ENCODE data around the gene PKIG.

- TF ChIP-seq CTCF (IDR thresholded peaks at IDR 0.05; ENCODE audit: insufficient read depth, low read length, poor library complexity, severe bottlenecking): no peak
- TF ChIP-seq EZH2phosphoT487 (conservative IDR thresholded peaks at IDR 0.05; ENCODE audit: low read length): no peak
Measured at GRCh38 chr20:44666066-44666465, 83.7 kb downstream of the PKIG start.
